Panc1 (cell line): ENCODE measurements around the gene LAMA1. TPM values are rescaled to one million over a fixed set of nuclear protein-coding genes. Genes with fewer than 3 reads are reported as not detected.

ENCODE experiments used
- ATAC-seq: fragments of 200-7000 bp; cut with Tn5 transposase; 2 replicates; pipeline ENCODE4 v1.9.1; 2020; ENCODE audit warnings: mild to moderate bottlenecking, moderate library complexity
- BruUV-seq: library from RNA; stranded (reverse); fragments of 400-500 nt; replicated peaks from 2 replicates; lab custom pipeline; 2021; lab: Mats Ljungman, UMichigan
- CTCF ChIA-PET: fragments of 300-600 bp; sonication (Branson Sonifier 250); formaldehyde crosslinking; loops from one replicate; lab custom pipeline; 2022; ENCODE audit warnings: antibody characterized with exemption; lab: Charles Lee
- POLR2A ChIA-PET: fragments of 300-600 bp; sonication (Branson Sonifier 250); formaldehyde crosslinking; loops from one replicate; lab custom pipeline; 2022; ENCODE audit warnings: antibody characterized with exemption; lab: Charles Lee
- DNase-seq: peaks from one replicate; pipeline ENCODE4 v3.0.0-alpha.2; 2010; ENCODE audit warnings: low read depth, low spot score
- H3K27ac ChIP-seq: 2 replicates; pipeline ENCODE4 v1.5.1; 2011; ENCODE audit warnings: mild to moderate bottlenecking, low read length, inconsistent platforms
- H3K27me3 ChIP-seq: fragments of 200-500 bp; sonication (Bioruptor generic); 2 replicates; pipeline ENCODE4 v1.6.0; 2014; ENCODE audit warnings: low read length, inconsistent platforms; ENCODE audit not compliant: control insufficient read depth, insufficient read depth
- H3K36me3 ChIP-seq: fragments of 200-500 bp; sonication (Bioruptor generic); 2 replicates; pipeline ENCODE4 v1.5.1; 2014; ENCODE audit warnings: inconsistent platforms, mild to moderate bottlenecking, low read length, moderate library complexity; ENCODE audit not compliant: control insufficient read depth, insufficient read depth
- H3K4me1 ChIP-seq: 2 replicates; pipeline ENCODE4 v1.5.1; 2011; ENCODE audit warnings: inconsistent platforms, mild to moderate bottlenecking, low read length, moderate library complexity; ENCODE audit not compliant: control insufficient read depth, insufficient read depth
- H3K4me3 ChIP-seq, 2 experiments: 2 replicates each; pipeline ENCODE4 v1.5.1; 2011 to 2012; ENCODE audit warnings: low read depth in 2 of 2, low read length in 2 of 2, mild to moderate bottlenecking in 2 of 2, inconsistent platforms in 1 of 2, moderate library complexity in 1 of 2
- H3K9me3 ChIP-seq: fragments of 200-500 bp; sonication (Bioruptor generic); 2 replicates; pipeline ENCODE4 v1.5.1; 2014; ENCODE audit warnings: low read depth, mild to moderate bottlenecking, inconsistent platforms, low read length, moderate library complexity; ENCODE audit not compliant: control insufficient read depth, insufficient read depth
- CTCF ChIP-seq: fragments of 450-650 bp; IDR thresholded peaks from 2 replicates; pipeline ENCODE4 v1.5.1; 2017; ENCODE audit warnings: mild to moderate bottlenecking
- POLR2AphosphoS5 ChIP-seq: IDR thresholded peaks from 2 replicates; pipeline ENCODE4 v1.6.1; 2012; ENCODE audit warnings: mild to moderate bottlenecking, low read depth, low read length, moderate library complexity
- REST ChIP-seq, 2 experiments: IDR thresholded peaks; 2 replicates each; pipeline ENCODE4 v1.6.1; 2011 to 2012; ENCODE audit warnings: low read depth in 2 of 2, control low read depth in 1 of 2, low read length in 1 of 2, mild to moderate bottlenecking in 1 of 2, moderate library complexity in 1 of 2; ENCODE audit not compliant: insufficient read depth in 1 of 2
- SIN3A ChIP-seq: IDR thresholded peaks from 2 replicates; pipeline ENCODE4 v1.6.1; 2012; ENCODE audit warnings: low read depth, mild to moderate bottlenecking, low read length, moderate library complexity, borderline replicate concordance; ENCODE audit not compliant: insufficient read depth
- TCF7L2 ChIP-seq: IDR thresholded peaks from 2 replicates; pipeline ENCODE4 v1.6.1; 2011; ENCODE audit warnings: mild to moderate bottlenecking, low read depth, low read length, inconsistent platforms
- in situ Hi-C: cut with HindIII; loops from 2 replicates; pipeline ENCODE4 v1.10.0; 2016; ENCODE audit warnings: low sequenced_read_pairs, low pct_unique_long_range_greater_than_20kb
- intact Hi-C: fragments of 100-400 bp; cut with micrococcal nuclease; formaldehyde crosslinking; loops from one replicate; pipeline ENCODE4 v1.10.0; 2022; ENCODE audit not compliant: unreplicated experiment
- total RNA-seq: library from RNA; stranded (reverse); gene quantifications from one replicate; pipeline ENCODE4 v1.2.1, GENCODE V29; 2021; ENCODE audit not compliant: unreplicated experiment

LAMA1 gene
- total RNA-seq, 1 experiment from 2014 or later = 0.03 TPM

GRCh38 chr18:7116792-7117389 lies 706 bp downstream of the LAMA1 start:
- Histone ChIP-seq H3K36me3 (no peaks in the 10 kb centered on the region), H3K9me3 (no peaks in the 10 kb centered on the region), H3K4me3 (peak overlapping the region; percentile 4 to 36), H3K4me1 (no peaks in the 10 kb centered on the region), H3K27me3 (no peaks in the 10 kb centered on the region; the same call in 1 of the 2 replicates), H3K27ac (no peak overlapping the region)
- intact Hi-C loops (no loop called here), in situ Hi-C loops (no loop called here)
- DNase-seq = no peak
- no TSS peak for BruUV-seq
- peak; percentile 51 for ATAC-seq
- ChIA-PET CTCF (no interaction called here), POLR2A (no interaction called here)
- TF ChIP-seq TCF7L2 (no peak), POLR2AphosphoS5 (no peak), CTCF (no peak), SIN3A (no peak), REST (IDR thresholded peaks at IDR 0.05; ENCODE audit: insufficient read depth in 1 of 2, low read depth in 2 of 2, low read length in 1 of 2) (no peak)

- Histone ChIP-seq H3K27ac (no peak overlapping the region), H3K36me3 (no peaks in the 10 kb centered on the region), H3K4me1 (no peaks in the 10 kb centered on the region), H3K9me3 (no peaks in the 10 kb centered on the region), H3K27me3 (peaks cover 2% of the 10 kb centered on the region; the same call in 1 of the 2 replicates), H3K4me3 (peak overlapping the region; percentile 4 to 36)
- ChIA-PET CTCF (no interaction called here), POLR2A (no interaction called here)
- in situ Hi-C loops (no loop called here), intact Hi-C loops (no loop called here)
- ATAC-seq (peak; percentile 72), DNase-seq (no peak)
- no TSS peak for BruUV-seq
- TF ChIP-seq TCF7L2 (no peak), CTCF (no peak), SIN3A (no peak), POLR2AphosphoS5 (no peak), REST (IDR thresholded peaks at IDR 0.05; ENCODE audit: insufficient read depth in 1 of 2, low read depth in 2 of 2, low read length in 1 of 2) (no peak)
Observed at GRCh38 chr18:7116001-7116730, 1.4 kb downstream of the LAMA1 start.
